GM10847 (cell line): Measurements from ENCODE around the gene MOGAT2.

Experiments used
- POLR2A ChIP-seq: IDR thresholded peaks from 2 replicates; pipeline ENCODE4 v1.6.1; 2011; ENCODE audit not compliant: insufficient read length; ENCODE audit errors: extremely low read depth

Gene MOGAT2

DNA sequence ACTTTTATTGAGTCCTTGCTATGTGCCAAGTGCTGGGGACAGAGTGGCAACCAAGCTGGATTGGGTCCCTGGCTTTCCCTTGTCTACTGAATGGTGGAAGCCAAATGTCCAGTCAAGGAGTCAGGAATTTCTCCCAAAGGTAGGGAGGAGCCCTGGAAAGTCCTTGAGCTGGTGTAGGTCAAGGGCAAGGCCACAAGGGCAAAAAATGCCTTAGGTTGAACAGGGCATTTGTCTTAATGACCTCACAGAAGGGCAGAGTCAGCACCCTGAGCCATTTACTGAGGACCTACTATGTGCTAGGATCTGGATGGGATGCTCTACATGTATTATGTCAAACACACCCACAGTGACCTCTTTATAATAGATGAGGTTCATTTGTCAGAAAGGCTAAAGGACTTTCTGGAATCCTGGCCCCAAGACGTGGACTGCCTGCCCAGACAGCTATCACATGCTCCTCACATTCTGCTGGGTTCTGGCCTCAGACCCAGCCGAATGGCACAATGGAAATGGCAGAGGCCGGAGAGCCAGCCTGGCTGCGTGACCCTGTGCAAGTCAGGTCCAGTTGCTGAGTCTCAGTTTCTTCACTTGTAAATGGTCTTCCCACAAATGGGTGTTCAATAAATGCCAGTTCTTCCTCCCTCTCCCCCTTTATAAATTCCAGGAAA lies 17.7 kb downstream of the MOGAT2 start:
- no peak for TF ChIP-seq POLR2A

DNA sequence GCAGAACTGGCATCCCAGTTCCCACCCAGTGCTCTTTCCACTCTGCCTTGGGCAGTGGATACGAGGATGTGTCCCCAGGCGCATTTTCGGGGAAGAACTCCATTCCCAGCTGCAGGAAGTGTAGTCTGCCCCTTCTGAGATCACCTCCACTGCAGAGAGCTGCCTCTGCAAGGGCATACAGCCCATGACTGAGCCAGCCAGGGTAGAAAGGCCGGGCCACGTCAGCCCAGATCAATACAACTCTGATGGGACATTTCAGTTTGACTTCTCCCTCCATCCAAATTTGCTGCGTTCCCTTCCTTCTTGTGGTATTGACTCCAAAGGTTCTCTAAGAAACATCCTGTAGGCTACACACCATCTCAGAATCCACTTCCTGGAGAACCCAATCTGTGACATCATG lies 19.7 kb downstream of the MOGAT2 start:
- no peak for TF ChIP-seq POLR2A

DNA sequence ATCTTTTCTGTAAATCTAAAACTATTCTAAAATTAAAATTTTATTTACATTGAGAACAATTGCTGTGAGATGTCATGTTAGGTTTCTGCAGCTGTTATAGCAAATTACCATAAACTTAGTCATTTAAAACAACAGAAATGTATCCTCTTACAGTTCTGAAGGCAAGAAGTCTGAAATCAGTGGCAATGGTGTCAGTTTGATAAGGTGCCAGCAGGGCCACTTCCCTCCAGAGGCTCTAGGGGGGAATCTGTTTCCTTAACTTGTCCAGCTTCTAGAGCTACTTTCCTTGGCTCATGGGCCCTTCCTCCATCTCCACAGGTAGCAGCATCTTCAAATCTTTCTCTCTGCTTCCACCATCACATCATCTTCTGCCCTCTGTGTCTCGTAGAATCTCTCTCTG lies 23.0 kb downstream of the MOGAT2 start:
- TF ChIP-seq POLR2A: no peak

DNA sequence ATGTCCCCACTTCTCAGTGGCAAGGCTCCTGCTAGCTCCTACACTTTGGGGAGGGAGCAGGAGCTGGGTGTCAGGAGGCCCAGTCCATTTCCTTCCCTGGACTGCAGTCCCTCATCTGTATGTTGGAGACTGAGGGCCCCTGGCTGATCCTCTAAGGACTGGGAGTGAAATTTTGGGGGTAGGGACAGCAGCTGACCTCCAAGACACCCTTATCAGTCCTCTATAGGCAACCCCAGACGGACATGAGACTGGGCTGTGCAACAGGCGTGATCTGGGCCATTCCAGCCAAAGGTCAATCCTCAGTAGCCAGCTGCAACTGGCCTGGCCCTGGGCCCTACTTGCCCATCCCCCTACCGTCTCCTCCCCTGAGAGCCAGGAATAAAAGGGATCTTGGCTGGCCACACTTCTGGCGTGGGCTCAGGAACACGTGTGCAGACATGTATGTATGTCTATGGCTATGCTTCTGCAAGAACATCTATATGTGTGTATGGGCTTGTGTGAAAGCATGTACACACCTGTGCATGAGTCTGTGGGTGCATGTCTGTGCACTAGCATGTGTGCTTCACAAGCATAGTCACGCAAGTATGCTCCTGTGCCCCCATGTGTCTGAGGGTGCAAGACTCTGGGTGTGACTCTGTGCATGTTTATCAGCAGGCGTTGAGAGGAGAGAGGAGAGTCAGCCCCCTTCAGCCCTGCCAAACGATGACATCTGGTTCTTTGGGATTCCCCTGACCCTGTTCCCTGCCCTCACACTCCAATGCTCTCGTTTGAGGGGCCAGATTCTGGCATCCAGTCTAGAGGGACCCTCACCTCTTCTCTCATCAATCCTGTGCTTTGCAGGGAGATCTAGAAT lies 26.3 kb downstream of the MOGAT2 start:
- TF ChIP-seq POLR2A: no peak

DNA sequence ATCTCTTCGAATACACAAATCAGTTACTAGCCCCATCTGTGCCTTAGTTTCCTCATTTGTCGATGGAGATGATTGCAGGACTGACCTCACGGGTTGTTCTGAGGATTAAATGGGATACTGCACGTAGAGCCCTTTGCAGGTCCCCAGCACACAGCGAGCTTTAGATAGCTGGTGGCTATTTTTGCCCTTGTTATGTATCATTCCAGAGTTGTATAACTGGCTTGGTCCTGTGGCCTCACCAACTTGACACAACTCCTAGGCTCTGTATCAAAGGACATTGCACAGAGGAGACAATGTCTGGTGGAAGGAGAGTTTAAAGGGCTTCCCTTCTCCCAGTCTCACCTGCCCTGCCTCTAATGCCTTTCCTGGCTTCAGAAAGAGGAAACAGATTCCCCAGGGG lies 28.2 kb downstream of the MOGAT2 start:
- TF ChIP-seq POLR2A: no peak

DNA sequence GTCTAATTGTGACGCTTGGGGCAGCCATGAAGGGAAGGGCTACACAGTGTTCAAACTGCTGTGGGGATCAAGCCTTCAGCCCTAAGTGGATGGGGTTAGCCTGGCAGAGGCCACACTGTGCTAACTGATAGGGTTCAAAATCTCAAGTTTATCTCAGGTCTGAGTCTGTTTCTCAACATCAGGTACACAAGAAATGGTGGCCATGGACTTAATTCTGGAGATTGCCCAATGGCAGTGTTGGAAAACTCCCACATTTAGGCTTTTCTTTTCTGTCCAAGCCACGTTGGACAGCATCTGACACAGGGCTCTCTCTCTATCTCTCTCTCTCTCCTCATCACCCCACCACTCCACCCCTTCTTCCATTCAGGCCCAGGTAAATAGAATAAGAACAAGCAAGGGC lies 40.0 kb downstream of the MOGAT2 start:
- TF ChIP-seq POLR2A: no peak

DNA sequence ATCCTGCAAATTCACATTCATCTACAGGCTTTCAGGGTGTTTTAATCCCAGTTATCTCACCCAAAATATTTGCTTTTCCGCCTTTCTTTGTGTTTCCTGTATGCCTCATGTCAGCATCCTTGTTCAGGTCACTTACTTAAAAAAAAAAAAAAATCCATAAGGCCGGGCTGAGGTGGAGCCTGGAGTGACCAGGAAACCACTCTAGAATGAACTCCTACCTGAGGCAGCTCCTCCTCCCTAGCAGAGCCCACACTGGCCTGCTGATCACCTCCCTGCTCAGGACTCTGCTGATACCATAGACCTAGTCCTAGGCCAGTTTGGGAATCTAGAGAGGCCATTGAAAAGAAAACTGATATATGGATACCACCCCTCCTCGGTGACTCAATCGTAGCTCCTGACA lies 42.2 kb downstream of the MOGAT2 start:
- no peak for TF ChIP-seq POLR2A

DNA sequence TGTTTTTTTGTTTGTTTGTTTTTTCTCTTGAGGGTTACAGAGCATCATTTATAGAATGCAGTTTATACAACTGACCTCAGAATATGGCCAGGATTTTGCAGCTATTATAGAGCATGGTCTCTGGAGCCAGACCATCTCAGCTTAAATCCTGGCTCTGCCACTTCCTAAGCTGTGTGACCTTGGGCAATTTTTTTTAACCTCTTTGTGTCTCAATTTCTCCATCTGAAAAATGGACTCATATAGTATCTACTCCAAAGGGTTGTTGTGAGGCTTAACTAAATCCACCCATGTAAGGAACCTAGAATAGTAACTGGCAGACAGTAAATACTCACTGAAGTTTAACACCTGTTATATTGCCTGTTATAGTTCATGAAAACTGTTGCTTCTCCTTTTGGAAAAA lies 42.6 kb downstream of the MOGAT2 start:
- no peak for TF ChIP-seq POLR2A

DNA sequence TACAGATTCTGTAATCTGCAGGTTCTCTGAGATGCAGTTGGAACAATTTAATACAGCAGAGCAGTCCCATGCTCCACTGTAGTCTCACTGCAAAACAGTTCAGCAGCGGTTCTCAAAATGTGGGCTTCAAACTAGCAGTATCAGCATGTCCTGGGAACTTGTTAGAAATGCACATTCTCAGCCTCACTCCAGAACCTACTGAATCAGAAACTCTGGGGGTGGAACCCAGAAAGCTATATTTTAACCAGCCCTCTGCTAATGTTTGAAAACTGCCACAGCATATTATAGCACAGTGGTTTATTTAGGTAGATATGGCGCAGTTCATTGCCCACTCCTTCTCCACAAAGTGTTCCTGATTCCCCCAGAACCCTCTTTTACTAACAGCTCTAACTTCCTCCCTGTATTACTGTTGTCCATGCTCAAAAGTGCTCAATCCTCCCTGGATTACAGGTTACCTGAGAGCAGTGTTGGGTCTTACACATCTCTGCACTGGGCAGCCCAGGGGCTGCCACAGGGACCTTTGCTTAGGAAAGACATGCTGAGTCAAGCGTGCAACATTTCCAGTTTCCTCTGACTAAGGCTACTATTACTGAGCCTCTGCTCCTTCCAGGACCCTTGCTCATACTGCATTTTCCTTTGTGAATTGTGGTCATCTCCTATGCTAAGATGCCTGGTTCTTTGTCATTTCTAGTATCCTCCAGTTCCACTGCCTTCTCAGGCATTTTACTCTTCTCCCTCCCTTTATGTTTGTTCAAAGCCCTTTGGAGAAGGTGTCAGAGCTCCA lies 43.3 kb downstream of the MOGAT2 start:
- no peak for TF ChIP-seq POLR2A

DNA sequence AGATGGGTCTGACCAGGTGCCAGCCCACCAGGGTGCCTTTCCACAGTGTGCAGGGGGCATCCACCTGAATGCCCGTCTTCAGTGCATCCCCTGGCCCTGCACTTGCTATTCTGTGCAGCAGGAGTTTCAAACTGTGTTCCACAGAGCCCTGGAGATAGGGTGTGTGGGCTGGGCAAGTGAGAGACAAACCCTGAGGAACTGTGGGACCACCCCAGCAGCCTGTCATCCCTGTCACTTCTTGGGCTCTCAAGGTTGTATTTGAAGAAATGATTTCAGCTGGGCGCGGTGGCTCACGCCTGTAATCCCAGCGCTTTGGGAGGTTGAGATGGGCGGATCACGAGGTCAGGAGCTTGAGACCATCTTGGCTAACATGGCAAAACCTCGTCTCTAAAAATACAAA lies 44.5 kb downstream of the MOGAT2 start:
- TF ChIP-seq POLR2A: no peak

DNA sequence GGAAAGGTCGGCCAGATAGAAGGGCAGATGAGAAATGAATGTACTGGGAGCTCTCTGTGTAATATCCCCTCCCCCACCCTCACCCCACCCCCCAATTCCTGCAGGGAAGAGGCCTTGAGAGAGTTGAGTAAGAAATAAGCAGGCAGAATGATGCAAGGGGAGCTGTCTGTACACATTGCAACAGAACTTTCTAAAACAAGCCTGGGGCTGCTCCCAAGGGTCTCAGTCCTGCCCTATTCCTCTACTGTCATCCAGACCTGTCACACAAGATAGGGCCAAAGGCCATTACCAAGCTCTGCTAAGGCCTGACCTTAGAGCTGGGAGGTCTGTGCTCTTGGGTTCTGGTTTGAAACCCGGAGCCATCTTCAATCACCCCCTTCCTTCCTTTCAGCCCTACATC lies 45.2 kb downstream of the MOGAT2 start:
- TF ChIP-seq POLR2A: no peak

DNA sequence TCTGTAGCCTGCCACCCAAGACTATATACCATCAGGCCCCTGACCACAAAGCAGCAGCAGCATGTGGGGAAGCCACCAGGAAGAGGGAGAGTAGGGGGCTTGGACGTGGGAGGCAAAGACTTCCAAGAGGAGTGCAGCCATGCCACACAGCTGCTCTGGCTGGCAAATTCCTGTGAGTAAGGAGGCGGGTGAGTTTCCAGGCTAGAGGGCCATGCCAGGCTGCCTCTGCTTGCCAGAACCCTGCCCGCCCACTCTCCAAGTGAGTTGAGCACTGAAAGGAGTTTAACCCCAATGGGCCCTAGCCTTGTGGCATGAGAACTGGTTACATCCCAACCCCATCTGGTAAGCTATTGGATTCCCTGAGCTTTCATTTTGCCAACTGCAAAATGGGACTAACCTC lies 46.2 kb downstream of the MOGAT2 start:
- TF ChIP-seq POLR2A: no peak

DNA sequence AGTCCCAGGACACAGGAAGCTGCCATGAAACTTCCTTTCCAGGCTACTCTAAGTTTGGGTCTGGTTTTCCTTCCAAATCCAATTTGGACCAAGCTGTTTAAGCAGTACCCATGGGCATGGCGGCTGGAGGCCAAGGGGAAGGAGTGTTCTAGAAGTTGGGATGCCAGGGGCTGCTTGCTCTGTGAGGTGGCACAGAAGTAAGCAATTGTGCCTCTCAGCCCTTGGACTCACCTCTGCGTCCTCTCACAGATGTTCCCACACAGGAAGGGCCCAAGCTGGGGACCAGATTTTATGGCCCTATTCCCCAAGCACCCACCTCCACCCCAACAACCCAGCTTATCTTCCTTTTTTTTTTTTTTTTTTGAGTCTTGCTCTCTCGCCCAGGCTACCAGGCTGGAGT lies 47.5 kb downstream of the MOGAT2 start:
- no peak for TF ChIP-seq POLR2A

DNA sequence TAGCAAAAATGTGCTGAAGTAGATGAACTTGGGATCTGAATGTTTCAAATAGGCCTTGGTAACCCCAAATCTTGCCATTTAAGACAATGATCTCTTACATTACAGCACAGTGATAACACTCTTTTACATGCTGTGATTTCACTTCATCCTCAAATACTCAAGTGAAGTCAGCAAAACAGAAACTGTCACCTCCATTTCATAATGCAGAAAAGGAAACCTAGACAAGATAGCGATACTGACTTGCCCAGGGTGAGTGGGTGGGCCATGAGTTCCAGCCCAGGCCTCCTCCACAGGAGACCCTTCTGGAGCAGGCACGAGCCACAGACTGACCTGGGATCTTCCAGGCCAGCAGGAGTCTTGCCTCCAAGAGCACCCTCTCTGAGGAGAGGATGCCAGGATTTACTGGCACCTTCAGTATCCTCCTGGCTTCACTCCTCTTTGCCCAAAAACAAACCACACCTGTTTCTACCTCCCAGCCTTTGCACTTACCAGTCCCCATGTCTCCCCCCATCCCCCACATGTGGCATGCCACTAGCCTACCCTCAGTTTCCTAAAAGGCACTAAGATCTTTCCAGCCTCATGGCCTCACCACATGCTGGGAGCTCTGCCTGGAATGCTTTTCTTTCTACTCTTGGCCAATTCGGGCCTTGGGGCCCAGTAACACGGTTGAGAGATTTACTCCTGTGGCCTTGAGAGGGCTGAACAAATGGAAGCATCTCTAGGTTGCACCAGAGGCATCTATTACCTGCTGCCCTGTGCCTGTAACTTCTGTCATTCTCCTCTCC lies 49.0 kb downstream of the MOGAT2 start:
- no peak for TF ChIP-seq POLR2A

DNA sequence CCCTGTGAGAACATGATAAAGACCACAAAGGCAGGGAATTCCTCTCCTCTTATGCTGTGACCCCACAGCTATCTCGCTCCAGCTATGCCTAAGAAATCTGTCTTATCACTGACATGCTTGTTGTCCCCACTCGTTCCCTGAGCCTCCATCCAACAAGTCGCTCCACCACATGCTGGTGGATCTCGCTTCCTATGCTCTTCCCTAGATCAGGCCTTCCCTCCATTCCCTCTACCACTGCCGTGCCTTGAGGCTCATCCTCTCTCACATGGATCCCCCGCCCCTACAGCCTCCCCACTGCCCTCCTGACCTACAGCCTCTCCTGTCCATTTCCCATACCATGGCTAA lies 49.6 kb downstream of the MOGAT2 start:
- no peak for TF ChIP-seq POLR2A

DNA sequence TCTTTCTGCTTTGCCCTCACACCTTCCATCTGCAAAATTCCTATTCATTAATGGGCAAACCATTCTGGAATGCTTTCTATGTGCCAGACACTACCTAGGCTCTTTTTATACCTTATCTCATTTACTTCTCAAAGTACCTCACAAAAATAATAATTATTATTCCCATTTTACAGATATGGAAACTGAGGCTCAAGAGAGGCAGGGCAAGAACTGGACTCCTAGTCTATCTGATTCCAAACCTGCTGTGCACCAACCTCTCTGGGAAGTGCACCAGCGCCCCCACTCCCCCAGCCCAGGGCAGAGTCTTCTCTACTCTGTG lies 50.1 kb downstream of the MOGAT2 start:
- no peak for TF ChIP-seq POLR2A
